SK-N-SH (cell line): Measurements from ENCODE around the gene USP15.

Experiments used
- CTCF ChIP-seq: fragments of 200-600 bp; sonication (generic); IDR thresholded peaks from 2 replicates; pipeline ENCODE4 v1.6.1; 2017; ENCODE audit warnings: antibody characterized with exemption, mild to moderate bottlenecking, moderate library complexity
- EP300 ChIP-seq, 2 experiments: IDR thresholded peaks; 2 replicates each; pipeline versions ENCODE4 v1.4.0 to v1.6.1; 2012; ENCODE audit warnings: borderline replicate concordance in 1 of 2, low read depth in 1 of 2, low read length in 1 of 2
- EZH2phosphoT487 ChIP-seq: fragments of 200-600 bp; sonication (generic); IDR thresholded peaks from 2 replicates; pipeline ENCODE4 v1.6.1; 2017; ENCODE audit warnings: low read depth, mixed run types, mild to moderate bottlenecking, antibody characterized with exemption, moderate library complexity, borderline replicate concordance
- MAX ChIP-seq: IDR thresholded peaks from 2 replicates; pipeline ENCODE4 v1.4.0; 2012; ENCODE audit warnings: low read depth
- MXI1 ChIP-seq: IDR thresholded peaks from 2 replicates; pipeline ENCODE4 v1.6.1; 2012; ENCODE audit warnings: mild to moderate bottlenecking, low read depth, low read length, improper control_type of control experiment
- RCOR1 ChIP-seq: fragments of 150-350 bp; IDR thresholded peaks from 2 replicates; pipeline ENCODE4 v1.6.1; 2017; ENCODE audit warnings: antibody characterized with exemption, low read length
- RFX5 ChIP-seq: IDR thresholded peaks from 2 replicates; pipeline ENCODE4 v1.6.1; 2012; ENCODE audit warnings: mild to moderate bottlenecking, improper control_type of control experiment, low read length
- SMC3 ChIP-seq: IDR thresholded peaks from 2 replicates; pipeline ENCODE4 v1.6.1; 2012; ENCODE audit warnings: low read depth, low read length, improper control_type of control experiment
- TAF1 ChIP-seq: IDR thresholded peaks from 2 replicates; pipeline ENCODE4 v1.6.1; 2012; ENCODE audit warnings: low read depth, mild to moderate bottlenecking, low read length, moderate library complexity, borderline replicate concordance

- TF ChIP-seq MAX = no peak
- no peak for TF ChIP-seq MXI1
- TF ChIP-seq CTCF = no peak
- no peak for TF ChIP-seq TAF1
- no peak for TF ChIP-seq RCOR1
- TF ChIP-seq RFX5 = no peak
- TF ChIP-seq EP300 (IDR thresholded peaks at IDR 0.05; ENCODE audit: borderline replicate concordance in 1 of 2, low read depth in 1 of 2, low read length in 1 of 2) = no peak
- TF ChIP-seq EZH2phosphoT487 = no peak
- no peak for TF ChIP-seq SMC3
Measured at GRCh38 chr12:62448436-62448835, 188.2 kb downstream of the USP15 start.
